GM23248 (cell line): Measurements from ENCODE around the gene NUP210. TPM values are rescaled to one million over a fixed set of nuclear protein-coding genes. Genes with fewer than 3 reads are reported as not detected.

ENCODE experiments used
- DNase-seq: peaks from one replicate; pipeline ENCODE4 v3.0.0-alpha.2; 2015
- H2AFZ ChIP-seq: fragments of 200-600 bp; sonication (generic); 2 replicates; pipeline ENCODE4 v1.6.1; 2016; ENCODE audit warnings: antibody characterized with exemption
- H3F3A ChIP-seq: fragments of 200-600 bp; sonication (generic); 2 replicates; pipeline ENCODE4 v1.6.1; 2016; ENCODE audit warnings: mild to moderate bottlenecking, antibody characterized with exemption, mixed run types; ENCODE audit not compliant: insufficient read depth
- H3K27ac ChIP-seq: fragments of 200-600 bp; sonication (generic); 2 replicates; pipeline ENCODE4 v1.5.1; 2016; ENCODE audit warnings: mild to moderate bottlenecking
- H3K27me3 ChIP-seq: fragments of 200-600 bp; sonication (generic); replicated peaks from 2 replicates; pipeline ENCODE4 v1.6.1; 2016; ENCODE audit warnings: mild to moderate bottlenecking; ENCODE audit not compliant: insufficient read depth
- H3K36me3 ChIP-seq: fragments of 200-600 bp; sonication (generic); 2 replicates; pipeline ENCODE4 v1.6.1; 2016; ENCODE audit warnings: low read depth, mild to moderate bottlenecking
- H3K4me1 ChIP-seq: fragments of 200-600 bp; sonication (generic); 2 replicates; pipeline ENCODE4 v1.6.1; 2016; ENCODE audit warnings: mild to moderate bottlenecking; ENCODE audit not compliant: insufficient read depth
- H3K4me2 ChIP-seq: fragments of 200-600 bp; sonication (generic); one replicate; pipeline ENCODE4 v1.6.1; 2016; ENCODE audit warnings: mild to moderate bottlenecking; ENCODE audit not compliant: unreplicated experiment
- H3K4me3 ChIP-seq: fragments of 200-600 bp; sonication (generic); 2 replicates; pipeline ENCODE4 v1.5.1; 2016; ENCODE audit warnings: mild to moderate bottlenecking
- H3K79me2 ChIP-seq: fragments of 200-600 bp; sonication (generic); 2 replicates; pipeline ENCODE4 v1.6.1; 2016; ENCODE audit warnings: mild to moderate bottlenecking; ENCODE audit not compliant: insufficient read depth
- H3K9ac ChIP-seq: fragments of 200-600 bp; sonication (generic); 2 replicates; pipeline ENCODE4 v1.6.1; 2016; ENCODE audit warnings: mild to moderate bottlenecking
- H3K9me2 ChIP-seq: fragments of 200-600 bp; sonication (generic); 2 replicates; pipeline ENCODE4 v1.6.1; 2016; ENCODE audit warnings: mixed run types, mild to moderate bottlenecking, moderate library complexity; ENCODE audit not compliant: insufficient read depth
- H3K9me3 ChIP-seq: fragments of 200-600 bp; sonication (generic); one replicate; pipeline ENCODE4 v1.6.1; 2017; ENCODE audit warnings: low read depth
- H4K20me1 ChIP-seq: fragments of 200-600 bp; sonication (generic); 2 replicates; pipeline ENCODE4 v1.6.0; 2016; ENCODE audit not compliant: insufficient read depth
- EZH2 ChIP-seq: fragments of 200-600 bp; sonication (generic); IDR thresholded peaks from 2 replicates; pipeline ENCODE4 v1.6.1; 2018; ENCODE audit warnings: antibody characterized with exemption, mild to moderate bottlenecking; ENCODE audit not compliant: insufficient read depth, poor library complexity, severe bottlenecking
- EZH2phosphoT487 ChIP-seq: fragments of 200-600 bp; sonication (generic); IDR thresholded peaks from 2 replicates; pipeline ENCODE4 v1.6.1; 2018; ENCODE audit warnings: antibody characterized with exemption, moderate library complexity, mild to moderate bottlenecking, low read depth; ENCODE audit not compliant: insufficient read depth
- WGBS, 2 experiments: methylation state at CpG; one replicate each; pipeline ENCODE4 v1.1.6; 2015 to 2017; ENCODE audit warnings: low lambda C conversion rate in 2 of 2, low coverage in 1 of 2; ENCODE audit errors: missing lambda C conversion rate in 2 of 2; 5-methylcytosine and 5-hydroxymethylcytosine counted together
- in situ Hi-C: fragments of 300-500 bp; cut with MboI; formaldehyde crosslinking; loops from 2 replicates; pipeline ENCODE4 v1.15.0; 2020
- polyA plus RNA-seq: library from polyadenylated mRNA; unstranded; fragments of >200 nt; fragmentation: Nextera tagmentation; extraction: Ambion mirVana; gene quantifications from 2 replicates; pipeline ENCODE4 v1.2.1, GENCODE V29; 2016
- total RNA-seq: library from RNA; depleted of rRNA; stranded (reverse); fragments of >200 nt; shearing (Covaris generic); gene quantifications from 2 replicates; pipeline ENCODE4 v1.2.3, GENCODE V29; 2014

Gene NUP210
- total and polyA plus RNA-seq, 2 experiments from 2014 or later = 0.04 TPM; not detected in 1

DNA sequence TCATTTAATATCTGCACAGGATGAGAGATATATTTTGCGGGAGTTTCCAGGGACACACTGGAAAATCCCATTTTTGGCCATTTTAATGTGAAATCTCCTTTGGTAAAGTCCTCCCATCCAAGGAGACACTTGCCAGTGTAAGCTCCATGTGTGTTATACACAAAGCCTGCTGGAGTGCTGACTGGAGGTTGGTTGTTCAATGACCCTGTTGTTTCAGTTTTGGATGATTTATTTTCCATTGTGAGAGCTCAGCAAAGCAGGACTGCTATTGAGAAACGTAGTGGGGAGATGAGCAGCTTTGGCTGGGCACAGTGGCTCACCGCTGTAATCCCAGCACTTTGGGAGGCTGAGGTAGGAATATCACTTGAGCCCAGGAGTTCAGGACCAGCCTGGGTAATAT lies 127.7 kb downstream of the NUP210 start:
- H2AFZ ChIP-seq = no peak overlapping the region
- WGBS, 2 experiments = 57% methylated on average over 3 of the region's 3 CpGs
- TF ChIP-seq EZH2phosphoT487 = no peak
- TF ChIP-seq EZH2 = no peak
- H3K9ac ChIP-seq = no peak overlapping the region
- DNase-seq = no peak
- no peaks in the 10 kb centered on the region for H3K9me2 ChIP-seq
- H3K4me1 ChIP-seq = no peaks in the 10 kb centered on the region
- H4K20me1 ChIP-seq = no peaks in the 10 kb centered on the region
- H3K27ac ChIP-seq = no peak overlapping the region
- H3K4me2 ChIP-seq = no peak overlapping the region
- H3K27me3 ChIP-seq = peaks cover 8% of the 10 kb centered on the region
- no peak overlapping the region for H3K4me3 ChIP-seq
- no peaks in the 10 kb centered on the region for H3F3A ChIP-seq
- no peaks in the 10 kb centered on the region for H3K9me3 ChIP-seq
- in situ Hi-C loops = no loop called here
- no peaks in the 10 kb centered on the region for H3K36me3 ChIP-seq
- no peaks in the 10 kb centered on the region for H3K79me2 ChIP-seq

DNA sequence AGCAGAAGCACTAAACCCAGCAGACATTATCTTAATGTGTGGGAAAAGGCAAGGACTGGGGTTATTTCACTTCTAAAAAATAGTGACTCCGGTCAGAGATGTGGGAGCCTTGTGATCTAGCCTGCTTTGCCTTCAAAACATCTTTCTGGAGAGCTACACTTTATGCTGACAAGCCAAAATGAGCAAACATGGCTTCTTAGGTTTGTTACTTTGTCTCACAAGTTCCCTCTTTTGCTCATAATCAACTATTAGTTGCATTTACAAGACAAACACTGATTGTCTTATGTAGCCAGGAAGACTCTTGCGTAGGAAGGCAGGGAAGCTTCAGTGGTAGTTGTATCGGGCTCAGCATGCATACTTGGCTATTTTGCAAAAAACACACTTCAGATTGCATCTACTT lies 129.2 kb downstream of the NUP210 start:
- in situ Hi-C loops = no loop called here
- Histone ChIP-seq H3K9me3 (no peaks in the 10 kb centered on the region), H3F3A (no peaks in the 10 kb centered on the region), H3K4me1 (no peaks in the 10 kb centered on the region), H3K79me2 (no peaks in the 10 kb centered on the region), H3K9ac (no peak overlapping the region), H2AFZ (no peak overlapping the region), H3K36me3 (no peaks in the 10 kb centered on the region), H3K27me3 (peaks cover 10% of the 10 kb centered on the region), H4K20me1 (no peaks in the 10 kb centered on the region), H3K27ac (no peak overlapping the region), H3K4me3 (no peak overlapping the region), H3K9me2 (no peaks in the 10 kb centered on the region), H3K4me2 (no peak overlapping the region)
- 37 to 49% methylated on average over 3 of the region's 3 CpGs for WGBS, 2 experiments
- DNase-seq = no peak
- TF ChIP-seq EZH2phosphoT487 (no peak), EZH2 (no peak)

DNA sequence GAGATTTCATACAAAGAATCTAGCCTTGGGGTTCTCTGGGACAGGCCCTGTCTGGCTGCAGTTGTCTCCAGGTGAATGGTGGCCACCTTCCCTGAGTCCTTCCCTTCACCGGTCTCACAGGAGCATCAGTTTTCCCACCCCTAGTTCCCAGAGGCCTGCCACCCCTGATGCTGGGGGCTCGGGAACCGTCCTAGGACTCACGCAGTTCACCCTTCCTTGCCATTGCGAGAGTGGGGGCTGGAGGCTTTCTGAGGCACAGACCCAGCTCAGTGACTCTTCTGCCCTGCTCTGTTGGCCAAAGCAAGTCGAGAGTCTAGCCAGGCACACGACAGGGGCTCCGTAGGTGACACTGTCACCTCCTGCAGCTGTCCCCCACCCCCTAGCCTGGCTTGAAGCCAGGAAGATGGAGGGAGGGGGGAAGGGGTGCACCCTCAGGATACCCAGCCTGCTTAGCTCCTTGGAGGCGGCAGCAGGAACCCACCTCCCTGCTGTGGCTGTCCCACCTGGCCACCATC lies 130.3 kb downstream of the NUP210 start:
- no peaks in the 10 kb centered on the region for H3K9me3 ChIP-seq
- no peaks in the 10 kb centered on the region for H3K79me2 ChIP-seq
- H3F3A ChIP-seq = no peaks in the 10 kb centered on the region
- no peaks in the 10 kb centered on the region for H3K4me1 ChIP-seq
- no peaks in the 10 kb centered on the region for H3K36me3 ChIP-seq
- in situ Hi-C loops = no loop called here
- DNase-seq = no peak
- H3K27me3 ChIP-seq = peaks cover 12% of the 10 kb centered on the region
- no peak overlapping the region for H2AFZ ChIP-seq
- no peaks in the 10 kb centered on the region for H3K9me2 ChIP-seq
- H3K9ac ChIP-seq = no peak overlapping the region
- H3K27ac ChIP-seq = no peak overlapping the region
- H3K4me3 ChIP-seq = no peak overlapping the region
- H3K4me2 ChIP-seq = no peak overlapping the region
- H4K20me1 ChIP-seq = no peaks in the 10 kb centered on the region
- TF ChIP-seq EZH2 = no peak
- no peak for TF ChIP-seq EZH2phosphoT487
- 38 to 39% methylated on average over 9 of the region's 9 CpGs for WGBS, 2 experiments

DNA sequence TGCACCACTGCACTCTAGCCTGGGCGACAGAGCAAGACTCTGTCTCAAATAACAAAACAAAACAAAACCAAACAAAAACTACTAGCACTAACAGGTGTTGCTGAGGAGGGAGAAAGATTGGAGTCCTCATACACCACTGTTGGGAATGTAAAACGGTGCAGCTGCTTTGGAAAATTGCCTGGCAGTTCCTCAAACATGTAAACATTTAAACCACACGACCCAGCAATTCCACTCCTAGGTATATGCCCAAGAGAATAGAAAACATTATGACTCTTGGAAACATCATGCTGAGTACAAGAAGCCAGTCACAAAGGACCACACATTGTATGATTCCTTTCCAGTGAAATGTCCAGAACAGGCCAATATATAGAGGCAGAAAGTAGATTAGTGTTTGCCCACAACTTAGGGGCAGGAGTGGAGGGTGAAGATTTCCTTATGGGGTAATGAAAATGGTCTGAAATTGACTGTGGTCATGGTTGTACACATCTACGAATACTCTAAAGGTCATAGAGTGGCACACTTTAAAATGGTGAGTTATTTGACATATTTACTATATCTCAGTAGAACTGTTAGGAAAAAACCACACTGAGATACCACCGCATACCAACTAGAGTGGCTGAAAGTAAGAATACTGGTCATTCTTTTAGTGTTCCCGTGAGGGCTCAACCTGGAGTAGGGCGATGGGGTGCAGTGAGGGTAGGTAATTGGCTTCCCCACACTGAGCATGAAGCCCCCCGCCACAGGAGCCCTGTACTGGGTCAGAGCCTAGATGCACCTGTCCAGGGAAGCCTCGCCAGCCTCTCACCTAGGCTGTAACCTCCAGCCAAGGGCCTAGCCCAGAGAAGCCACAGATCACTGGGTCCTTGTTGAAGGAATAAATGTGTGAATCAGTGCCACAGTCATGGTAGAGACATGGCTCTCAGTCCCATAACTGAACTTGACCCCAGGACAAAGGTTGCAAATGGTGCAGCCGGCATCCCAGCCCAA lies 131.1 kb downstream of the NUP210 start:
- no peaks in the 10 kb centered on the region for H4K20me1 ChIP-seq
- H3K4me3 ChIP-seq = no peak overlapping the region
- H3K9me3 ChIP-seq = no peaks in the 10 kb centered on the region
- no peaks in the 10 kb centered on the region for H3K9me2 ChIP-seq
- H3F3A ChIP-seq = no peaks in the 10 kb centered on the region
- WGBS, 2 experiments = 32 to 33% methylated on average over 10 of the region's 10 CpGs
- no peak overlapping the region for H2AFZ ChIP-seq
- no peak for DNase-seq
- no peaks in the 10 kb centered on the region for H3K36me3 ChIP-seq
- H3K27ac ChIP-seq = no peak overlapping the region
- no peak overlapping the region for H3K9ac ChIP-seq
- in situ Hi-C loops = no loop called here
- no peaks in the 10 kb centered on the region for H3K79me2 ChIP-seq
- peaks cover 20% of the 10 kb centered on the region for H3K27me3 ChIP-seq
- no peaks in the 10 kb centered on the region for H3K4me1 ChIP-seq
- H3K4me2 ChIP-seq = no peak overlapping the region
- TF ChIP-seq EZH2 (no peak), EZH2phosphoT487 (no peak)
